Stromal cell of bone marrow (primary cell): ENCODE measurements around the gene TTC39C.
"Not testable (repeated sequence)": the region's sequence is repeated elsewhere in the genome, so short reads cannot be mapped to it uniquely, and the experiment has no call there.

Source experiments
- DNase-seq: peaks from one replicate; pipeline ENCODE4 v3.0.0-alpha.2; 2012; ENCODE audit warnings: low read depth

The TTC39C gene

DNA sequence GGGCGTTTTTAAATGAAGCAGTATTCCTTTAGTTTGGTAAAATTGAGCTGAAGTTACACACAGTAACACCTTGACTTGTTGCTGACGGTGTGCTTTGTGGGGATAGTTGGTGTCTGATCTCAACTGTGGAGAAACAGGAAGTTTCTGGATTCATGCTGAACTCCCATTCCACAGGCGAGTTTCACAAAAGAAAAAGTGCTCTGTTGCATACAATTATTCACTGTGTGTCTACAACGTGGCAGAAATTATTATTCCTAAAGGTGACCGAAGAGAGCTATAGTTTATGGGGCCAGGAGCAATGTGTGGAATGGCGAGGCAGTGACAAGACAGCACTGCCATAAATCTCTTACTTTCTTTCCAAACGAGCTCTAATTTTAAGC is 123.8 kb downstream of the TTC39C start:
- DNase-seq: no peak

DNA sequence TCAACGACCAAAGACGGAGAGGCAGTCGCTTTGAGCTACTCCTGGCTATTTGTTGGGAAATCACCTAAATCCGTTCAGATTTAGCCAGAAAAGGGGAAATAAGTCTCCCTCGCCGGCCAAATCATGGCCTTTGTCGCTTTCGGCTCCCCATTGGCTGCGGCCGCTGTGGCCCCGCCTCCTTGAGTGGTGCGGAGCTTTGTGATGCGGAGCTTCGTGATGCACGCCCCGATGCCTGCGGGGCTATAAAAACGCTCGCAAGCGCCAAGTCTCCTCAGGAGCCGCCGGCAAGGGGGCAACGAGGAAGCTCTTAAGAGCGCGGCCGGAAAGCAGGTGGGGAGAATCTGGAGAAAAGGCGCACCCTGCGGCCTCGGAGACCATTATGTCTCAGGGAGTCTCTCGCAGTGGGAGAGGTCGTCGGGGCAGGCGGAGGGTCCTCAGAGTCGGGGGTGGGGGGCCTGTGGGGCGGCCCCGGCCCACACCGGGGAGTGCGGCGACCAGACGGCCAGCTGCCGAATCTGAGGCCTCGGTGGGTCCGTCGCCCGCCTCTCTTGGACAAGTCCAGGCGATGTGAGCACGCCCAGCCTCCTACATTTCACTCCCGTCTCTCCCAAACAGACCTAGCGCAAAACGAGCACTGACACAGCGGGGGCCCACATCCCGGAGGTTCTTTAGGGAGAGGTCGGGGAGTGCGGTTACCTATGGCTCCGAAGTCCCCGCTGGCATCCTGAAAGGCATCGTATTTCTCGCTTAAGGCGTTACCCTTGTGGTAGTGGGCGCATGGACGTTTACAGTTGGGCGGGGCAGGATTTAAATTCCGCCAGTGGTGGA is 124.4 kb downstream of the TTC39C start, which contains the start of gene CABYR:
TSS of gene CABYR (plus strand) at position 274 of the 828 bp plus-strand sequence. CDS start 4,053 bp downstream, outside the sequence.
- DNase-seq: peak; percentile 66

- DNase-seq: no peak
These were observed 126.1 kb downstream of the TTC39C start for GRCh38 chr18:24140697-24141096.

DNA sequence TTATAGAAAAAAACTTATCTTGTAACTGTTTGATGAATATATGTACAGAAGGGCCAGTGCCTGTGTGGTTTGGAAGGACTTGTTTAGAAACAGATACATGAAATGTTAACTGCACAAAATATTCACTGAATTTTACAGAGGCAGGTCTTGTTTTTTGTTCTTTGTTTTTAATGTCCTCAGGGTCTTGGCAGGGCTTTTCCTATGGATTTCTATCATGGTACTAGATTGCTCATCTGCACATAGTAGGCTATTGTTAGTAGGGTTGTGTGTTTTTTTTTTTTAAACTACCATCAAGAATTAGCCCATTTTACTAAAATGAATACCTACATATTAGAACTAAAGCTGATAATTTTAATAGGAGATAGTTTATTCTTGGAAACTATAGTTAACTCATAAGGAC is 127.8 kb downstream of the TTC39C start:
- DNase-seq: no peak

- DNase-seq: not testable (repeated sequence)
These were observed 135.0 kb downstream of the TTC39C start for GRCh38 chr18:24149591-24149990.

GRCh38 chr18:24153397-24153796 is 138.8 kb downstream of the TTC39C start:
- no peak for DNase-seq

GRCh38 chr18:24157855-24158254 is 143.3 kb downstream of the TTC39C start:
- DNase-seq: no peak

DNA sequence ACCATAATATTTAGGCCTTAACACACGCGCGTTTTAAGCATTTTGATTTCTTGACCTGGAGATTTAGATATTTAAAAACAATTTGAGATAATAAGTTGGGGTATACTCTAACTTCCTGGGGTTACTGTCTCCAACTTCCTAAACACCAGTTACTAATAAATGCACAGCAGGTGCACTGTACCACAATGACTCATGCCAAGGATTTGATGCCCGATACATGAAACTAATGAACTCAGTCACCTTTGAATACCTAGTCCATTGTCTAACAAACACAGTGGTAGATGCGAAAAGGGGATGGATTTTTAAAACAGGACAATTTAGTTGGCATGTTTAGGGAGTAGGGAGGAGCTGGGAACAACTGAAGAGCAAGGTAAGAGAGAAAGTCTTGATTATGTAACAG is 145.5 kb downstream of the TTC39C start:
- no peak for DNase-seq

GRCh38 chr18:24161304-24161703 is 146.8 kb downstream of the TTC39C start:
- DNase-seq: no peak

DNA sequence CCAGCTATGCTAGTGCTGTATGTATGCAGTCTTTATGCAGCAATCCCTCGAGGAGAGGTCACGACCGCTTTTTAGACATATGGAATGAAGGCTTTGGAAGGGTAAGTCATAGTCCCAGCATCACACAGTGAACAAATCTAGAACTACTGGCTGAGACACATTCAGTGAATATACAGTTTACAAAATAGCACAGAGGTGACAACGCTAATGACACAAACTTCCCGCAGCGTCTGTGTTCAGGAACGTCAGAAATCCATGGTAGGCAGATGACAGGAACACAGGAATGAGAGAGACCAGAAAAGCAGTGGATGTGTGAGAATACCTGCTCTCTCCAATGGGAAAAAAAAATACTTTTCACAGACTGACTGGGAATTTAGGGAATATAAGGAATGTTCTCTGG is 153.9 kb downstream of the TTC39C start:
- DNase-seq: no peak

GRCh38 chr18:24170360-24170759 is 155.8 kb downstream of the TTC39C start:
- no peak for DNase-seq

GRCh38 chr18:24173997-24174396 is 159.4 kb downstream of the TTC39C start:
- no peak for DNase-seq

DNA sequence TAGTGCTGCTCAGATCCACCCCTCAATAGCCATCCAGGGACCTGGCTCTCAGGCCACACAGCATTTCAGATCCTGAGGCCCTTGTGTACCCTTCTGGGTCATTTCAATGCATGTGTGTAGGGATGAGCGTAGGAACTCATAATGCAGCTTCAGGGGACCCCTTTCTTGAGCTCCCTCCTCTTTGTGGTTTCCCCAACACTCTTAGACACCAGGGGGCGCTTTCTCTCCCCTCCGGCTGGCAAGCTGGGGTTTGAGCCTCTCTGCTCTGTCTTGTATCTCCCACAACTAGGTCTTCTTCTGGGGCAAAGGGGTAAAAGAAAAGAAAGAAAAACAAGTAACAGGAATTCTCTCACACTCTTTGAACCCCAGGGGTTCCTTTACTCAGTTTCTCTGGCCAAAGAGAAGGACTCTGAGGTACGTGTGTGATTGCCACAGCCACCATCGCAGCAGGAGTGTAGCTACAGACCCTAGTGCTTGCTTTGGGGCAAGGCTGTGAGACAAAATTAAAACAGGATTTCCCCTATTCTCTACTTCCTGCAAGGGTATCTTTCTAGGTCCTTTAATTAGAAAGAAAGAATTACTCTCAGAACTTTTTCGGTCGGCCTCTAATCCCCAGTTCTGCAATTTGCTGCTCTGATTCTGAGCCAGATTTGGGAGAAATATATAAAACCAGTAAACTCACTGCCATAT is 162.3 kb downstream of the TTC39C start:
- peak; percentile 8 for DNase-seq

DNA sequence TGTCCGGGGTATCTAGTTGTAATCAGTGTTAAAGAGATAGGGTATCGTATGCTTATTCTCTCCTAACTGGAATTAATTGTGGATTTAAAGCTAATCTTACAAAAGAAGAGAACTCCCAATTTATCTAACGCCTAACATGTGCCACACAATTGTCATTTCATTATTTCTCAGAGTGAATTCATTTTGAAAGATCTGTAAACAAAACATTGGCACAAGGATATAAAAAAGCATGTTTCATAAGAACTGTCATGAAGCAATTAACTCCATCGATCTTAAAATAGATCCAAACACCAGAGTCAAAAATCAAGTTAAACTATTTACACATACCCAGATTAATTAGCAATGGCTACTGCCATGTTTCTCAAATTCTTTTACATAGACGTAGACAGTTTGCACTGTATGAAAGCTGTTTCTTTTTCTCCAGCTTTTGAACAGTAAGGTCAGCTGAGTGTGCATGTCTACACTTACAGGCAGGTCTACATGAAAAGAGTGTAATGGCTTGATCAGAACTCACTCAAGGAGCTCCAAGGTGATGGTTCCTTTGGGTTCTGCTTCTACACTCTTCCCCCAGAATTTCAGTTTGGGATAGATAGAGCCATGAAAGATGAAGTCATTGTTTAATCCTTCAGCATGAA is 163.1 kb downstream of the TTC39C start:
- DNase-seq: no peak

- no peak for DNase-seq
These were observed 165.5 kb downstream of the TTC39C start for GRCh38 chr18:24180048-24180447.

DNA sequence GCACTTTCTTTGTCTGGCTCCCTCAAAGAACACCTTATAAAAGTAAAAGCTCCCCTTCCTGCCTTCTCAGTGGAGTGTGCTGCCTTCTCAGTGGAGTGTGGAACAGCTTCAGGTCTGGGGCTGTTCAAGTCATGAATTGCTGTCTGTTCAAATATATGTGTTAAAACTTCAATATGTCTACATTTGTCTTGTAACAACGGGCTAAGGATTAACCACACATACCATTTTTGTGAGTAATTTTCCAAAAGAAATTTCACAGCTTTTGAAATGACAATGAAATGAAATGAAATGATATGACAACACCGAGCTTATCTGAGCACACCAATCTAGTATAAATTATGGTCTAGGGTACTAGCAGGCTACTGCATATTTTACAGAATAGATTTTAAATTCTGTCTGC is 167.3 kb downstream of the TTC39C start:
- DNase-seq: no peak
